Ectodermal cell (in vitro differentiated cells): Measurements from ENCODE around the gene DNAI1.

Source experiments
- H3K27ac ChIP-seq: 2 replicates; pipeline ENCODE4 v1.7.0; 2013; ENCODE audit warnings: mild to moderate bottlenecking, low read depth, low read length; ENCODE audit not compliant: insufficient read depth, poor library complexity, severe bottlenecking
- H3K27me3 ChIP-seq: 2 replicates; pipeline ENCODE4 v1.7.0; 2013; ENCODE audit warnings: mild to moderate bottlenecking, low read length; ENCODE audit not compliant: insufficient read depth, control insufficient read depth, poor library complexity, severe bottlenecking
- H3K36me3 ChIP-seq: one replicate; pipeline ENCODE4 v1.7.0; 2013; ENCODE audit warnings: low read length; ENCODE audit not compliant: control insufficient read depth, insufficient read depth
- H3K4me1 ChIP-seq: one replicate; pipeline ENCODE4 v1.7.0; 2013; ENCODE audit warnings: low read length; ENCODE audit not compliant: control insufficient read depth, insufficient read depth
- H3K4me3 ChIP-seq: 2 replicates; pipeline ENCODE4 v1.7.0; 2013; ENCODE audit warnings: low read depth, low read length, control low read depth; ENCODE audit not compliant: insufficient read depth
- H3K9me3 ChIP-seq: 2 replicates; pipeline ENCODE4 v1.7.0; 2013; ENCODE audit warnings: mild to moderate bottlenecking, low read length, moderate library complexity; ENCODE audit not compliant: control insufficient read depth
- WGBS, 2 experiments: methylation state at CpG; one replicate each; pipeline ENCODE4 v1.1.7; 2013; ENCODE audit warnings: missing lambda C conversion rate in 2 of 2; 5-methylcytosine and 5-hydroxymethylcytosine counted together

DNAI1 gene

DNA sequence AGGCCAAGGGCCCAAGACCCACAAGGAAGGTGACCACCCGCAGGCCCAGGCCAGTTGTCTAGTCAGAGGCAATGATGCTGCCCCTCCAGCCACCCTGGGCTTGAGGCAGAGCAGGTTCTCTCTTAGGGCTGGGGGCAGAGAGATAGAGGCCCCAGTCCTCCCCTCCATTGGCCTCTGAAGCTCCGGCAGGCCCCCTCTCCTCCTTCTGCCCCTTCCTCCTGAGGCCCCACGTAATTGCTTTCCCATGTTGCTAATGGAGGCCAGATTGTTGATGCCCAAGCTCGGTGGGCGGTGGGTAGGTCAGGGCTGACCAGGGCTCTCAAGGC is 90.8 kb downstream of the DNAI1 start:
- H3K4me1 ChIP-seq = peaks cover 3% of the 10 kb centered on the region
- no peaks in the 10 kb centered on the region for H3K9me3 ChIP-seq
- H3K36me3 ChIP-seq = peaks cover 16% of the 10 kb centered on the region
- no peaks in the 10 kb centered on the region for H3K27me3 ChIP-seq
- no peak overlapping the region for H3K27ac ChIP-seq
- WGBS, 2 experiments = 85 to 94% methylated on average over 5 of the region's 5 CpGs
- no peak overlapping the region for H3K4me3 ChIP-seq

DNA sequence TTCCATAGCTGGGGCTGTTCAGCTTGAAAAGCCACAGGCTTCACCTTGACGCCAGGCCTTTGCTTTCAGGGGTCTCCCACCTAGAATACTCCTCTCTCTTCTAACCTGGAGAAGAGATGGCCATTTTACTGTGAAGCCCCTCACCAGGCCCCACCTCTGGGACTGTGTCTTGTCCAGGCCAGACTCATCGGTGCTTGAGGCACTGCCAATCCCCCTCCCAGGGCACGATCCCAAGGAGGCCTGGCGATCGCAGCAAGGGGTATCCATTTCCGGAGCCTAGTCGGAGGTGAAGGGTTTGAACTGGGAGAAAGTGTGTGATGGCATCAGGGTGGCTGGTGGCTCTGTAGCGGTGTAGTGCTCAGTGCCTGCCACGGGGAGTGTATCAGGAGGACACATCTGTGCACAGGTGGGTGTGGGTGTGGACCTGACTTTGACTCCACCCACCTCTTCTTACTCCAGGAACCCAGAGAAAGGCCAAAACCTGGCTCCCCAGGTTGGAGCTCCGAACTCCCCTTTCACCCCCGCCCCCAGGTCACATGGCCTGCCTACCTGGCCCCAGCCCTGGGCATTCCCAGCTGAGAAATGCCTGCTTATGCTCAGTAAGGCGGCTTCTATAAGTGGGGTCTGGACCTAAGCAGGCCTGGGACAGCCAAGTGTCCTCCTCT is 91.5 kb downstream of the DNAI1 start:
- peaks cover 11% of the 10 kb centered on the region for H3K4me1 ChIP-seq
- no peaks in the 10 kb centered on the region for H3K27me3 ChIP-seq
- WGBS, 2 experiments = 86 to 89% methylated on average over 12 of the region's 12 CpGs
- no peaks in the 10 kb centered on the region for H3K9me3 ChIP-seq
- no peak overlapping the region for H3K27ac ChIP-seq
- peaks cover 21% of the 10 kb centered on the region for H3K36me3 ChIP-seq
- no peak overlapping the region for H3K4me3 ChIP-seq

- WGBS, 2 experiments = 89 to 92% methylated on average over 5 of the region's 5 CpGs
Observed at GRCh38 chr9:34550681-34551270, 92.2 kb downstream of the DNAI1 start.

DNA sequence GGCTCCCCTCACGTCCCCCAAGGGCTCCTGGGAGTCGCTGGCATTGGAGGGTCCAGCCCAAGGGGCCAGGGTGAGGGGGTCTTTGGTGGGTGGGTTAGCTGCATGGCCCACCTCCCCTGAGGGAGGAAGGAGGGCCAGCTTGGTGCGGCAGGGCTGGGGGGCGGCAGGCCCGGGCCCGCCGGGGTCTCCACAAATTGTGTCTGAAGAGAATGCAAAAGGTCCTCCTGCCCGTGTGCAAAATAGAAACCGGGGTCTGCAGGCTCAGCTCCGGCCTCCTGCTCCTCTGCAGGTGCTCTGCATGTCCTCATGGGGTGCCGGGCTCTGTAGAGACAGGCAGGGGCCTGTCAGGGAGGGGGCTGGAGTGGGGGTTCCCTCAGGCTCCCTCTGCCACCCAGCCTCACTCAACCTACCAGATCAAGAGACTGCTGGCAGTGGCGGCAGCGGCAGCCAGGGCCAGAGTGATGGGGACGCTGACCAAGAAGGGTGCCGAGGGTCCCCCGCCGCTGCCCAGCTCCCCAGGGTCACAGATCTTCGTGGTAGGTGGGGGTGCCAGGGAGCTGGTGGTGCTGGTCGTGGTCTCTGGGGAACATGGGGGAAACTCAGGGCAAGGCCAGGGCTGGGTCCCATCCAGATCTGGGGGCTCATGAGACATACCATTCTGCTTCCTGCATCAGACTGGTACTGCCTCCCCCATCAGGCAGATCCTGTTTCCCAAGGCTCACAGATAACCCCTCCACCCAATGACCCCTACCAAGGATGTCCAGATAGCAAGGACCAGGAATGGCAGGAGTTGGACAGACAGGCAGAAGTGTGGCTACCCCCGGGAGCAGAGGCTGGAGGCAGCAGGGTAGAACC is 93.4 kb downstream of the DNAI1 start:
- Histone ChIP-seq H3K4me1 (peaks cover 16% of the 10 kb centered on the region), H3K27ac (no peak overlapping the region), H3K27me3 (no peaks in the 10 kb centered on the region), H3K4me3 (no peak overlapping the region), H3K36me3 (peaks cover 25% of the 10 kb centered on the region), H3K9me3 (no peaks in the 10 kb centered on the region)
- 93 to 96% methylated on average over 20 of the region's 20 CpGs for WGBS, 2 experiments

More at GRCh38 chr9:34550681-34551270, 92.2 kb downstream of the DNAI1 start:
- H3K4me1 ChIP-seq = peaks cover 16% of the 10 kb centered on the region
- peaks cover 21% of the 10 kb centered on the region for H3K36me3 ChIP-seq
- H3K27me3 ChIP-seq = no peaks in the 10 kb centered on the region
- H3K9me3 ChIP-seq = no peaks in the 10 kb centered on the region
- no peak overlapping the region for H3K27ac ChIP-seq
- H3K4me3 ChIP-seq = no peak overlapping the region

DNA sequence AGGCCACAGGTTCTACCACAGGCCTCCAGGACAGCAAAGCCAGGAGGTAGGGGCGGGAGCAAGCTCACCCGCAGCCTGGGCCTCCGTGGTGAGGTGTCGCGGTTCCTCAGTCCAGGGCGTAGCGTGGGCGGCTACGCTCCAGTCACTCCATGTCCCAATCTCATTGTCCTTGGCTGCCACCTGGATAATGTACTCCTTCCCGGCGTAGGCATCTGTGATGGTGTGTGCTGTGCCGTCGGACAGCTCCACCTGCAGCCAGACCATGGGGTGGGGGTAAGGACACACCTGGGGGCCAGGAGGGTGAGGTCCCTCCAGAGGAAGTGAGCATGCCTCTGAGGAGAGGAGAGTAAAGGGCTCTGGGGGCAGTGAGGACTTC is 94.0 kb downstream of the DNAI1 start:
- Histone ChIP-seq H3K36me3 (peaks cover 30% of the 10 kb centered on the region), H3K27ac (no peak overlapping the region), H3K4me3 (no peak overlapping the region), H3K4me1 (peaks cover 15% of the 10 kb centered on the region), H3K27me3 (no peaks in the 10 kb centered on the region), H3K9me3 (no peaks in the 10 kb centered on the region)
- 93 to 95% methylated on average over 13 of the region's 13 CpGs for WGBS, 2 experiments

- peaks cover 13% of the 10 kb centered on the region for H3K4me1 ChIP-seq
- H3K27me3 ChIP-seq = no peaks in the 10 kb centered on the region
- H3K4me3 ChIP-seq = no peak overlapping the region
- WGBS, 2 experiments = 91 to 96% methylated on average over 2 of the region's 2 CpGs
- peaks cover 30% of the 10 kb centered on the region for H3K36me3 ChIP-seq
- no peaks in the 10 kb centered on the region for H3K9me3 ChIP-seq
- H3K27ac ChIP-seq = no peak overlapping the region
Observed at GRCh38 chr9:34552986-34553385, 94.4 kb downstream of the DNAI1 start.

DNA sequence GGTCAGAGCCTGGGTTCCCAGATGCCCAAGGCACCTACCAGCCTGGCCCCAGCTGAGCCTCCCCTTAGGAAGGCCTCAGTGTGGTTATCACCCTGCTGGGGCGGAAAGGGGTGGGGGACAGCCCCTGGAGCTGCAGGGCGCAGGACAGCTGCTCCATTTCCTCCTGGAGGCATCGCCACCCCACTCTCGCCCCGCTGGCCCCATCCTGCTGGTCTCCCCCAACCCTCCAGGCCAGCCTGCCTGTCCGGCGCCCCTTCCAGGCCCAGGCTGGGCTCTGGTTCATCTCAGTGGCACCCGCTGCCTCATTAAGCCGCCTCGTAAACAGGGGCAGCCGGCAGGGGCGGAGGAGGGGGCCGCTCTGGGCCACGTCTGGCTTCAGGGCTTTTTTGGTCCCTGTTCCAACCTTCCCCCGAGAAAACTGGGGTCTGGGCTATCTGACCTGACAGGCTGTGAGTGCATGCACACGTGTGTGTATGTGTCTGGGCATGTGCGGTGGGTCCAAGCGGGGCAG is 95.0 kb downstream of the DNAI1 start:
- 92 to 93% methylated on average over 18 of the region's 18 CpGs for WGBS, 2 experiments
- Histone ChIP-seq H3K4me3 (no peak overlapping the region), H3K36me3 (peaks cover 30% of the 10 kb centered on the region), H3K27me3 (no peaks in the 10 kb centered on the region), H3K9me3 (no peaks in the 10 kb centered on the region), H3K27ac (no peak overlapping the region), H3K4me1 (peaks cover 13% of the 10 kb centered on the region)

DNA sequence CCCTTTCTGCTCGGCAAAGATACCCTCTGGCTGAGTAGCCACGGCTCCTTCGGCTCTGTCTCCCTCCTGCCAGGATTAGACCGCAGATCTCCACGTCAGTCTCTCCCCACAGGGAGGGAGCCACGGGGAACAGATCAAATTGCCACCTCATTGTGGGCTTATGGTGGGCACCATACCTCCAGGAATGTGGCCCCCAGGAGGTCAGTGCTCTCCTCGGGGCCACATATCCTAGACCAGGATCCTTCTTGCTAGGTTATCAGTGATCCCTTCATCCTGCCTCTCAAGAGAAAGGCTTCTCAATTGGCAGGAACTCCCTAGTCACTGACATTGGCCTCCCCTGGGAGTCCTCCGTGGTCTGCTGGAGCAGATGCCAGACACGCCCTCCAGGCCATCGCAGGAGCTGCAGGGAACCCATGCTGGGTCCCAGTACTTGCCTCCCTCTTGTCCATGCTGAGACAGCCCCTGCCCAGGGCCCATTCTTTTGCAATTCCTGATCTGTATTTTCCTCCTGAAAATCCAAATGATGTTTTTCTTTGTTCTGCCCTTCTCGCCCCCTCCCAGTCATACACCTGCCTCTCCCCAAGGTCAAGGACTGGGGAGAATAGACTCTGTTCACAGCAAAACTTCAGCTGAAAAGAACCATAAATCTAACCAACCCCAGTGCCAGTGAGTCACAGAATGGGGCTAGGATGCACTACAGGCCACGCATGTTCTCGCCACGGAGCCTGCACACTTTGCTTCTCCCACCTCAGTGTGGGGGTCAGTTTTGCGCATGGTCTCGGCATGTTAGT is 95.8 kb downstream of the DNAI1 start:
- WGBS, 2 experiments = 77% methylated on average over 16 of the region's 16 CpGs
- Histone ChIP-seq H3K27ac (no peak overlapping the region), H3K27me3 (no peaks in the 10 kb centered on the region), H3K4me1 (peaks cover 19% of the 10 kb centered on the region), H3K4me3 (no peak overlapping the region), H3K9me3 (no peaks in the 10 kb centered on the region), H3K36me3 (peaks cover 30% of the 10 kb centered on the region)

GRCh38 chr9:34555002-34555348 is 96.4 kb downstream of the DNAI1 start:
- no peak overlapping the region for H3K4me3 ChIP-seq
- WGBS, 2 experiments = 88 to 90% methylated on average over 23 of the region's 23 CpGs
- H3K27me3 ChIP-seq = no peaks in the 10 kb centered on the region
- peaks cover 30% of the 10 kb centered on the region for H3K36me3 ChIP-seq
- no peak overlapping the region for H3K27ac ChIP-seq
- H3K9me3 ChIP-seq = no peaks in the 10 kb centered on the region
- H3K4me1 ChIP-seq = peaks cover 24% of the 10 kb centered on the region
